PC-3 (cell line): ENCODE measurements around the gene TEX14. TPM values are rescaled to one million over a fixed set of nuclear protein-coding genes. Genes with fewer than 3 reads are reported as not detected.
"Not testable (repeated sequence)": the region's sequence is repeated elsewhere in the genome, so short reads cannot be mapped to it uniquely, and the experiment has no call there.

Experiments
- ATAC-seq: fragments of 200-7000 bp; cut with Tn5 transposase; 2 replicates; pipeline ENCODE4 v1.9.1; 2020; ENCODE audit warnings: mild to moderate bottlenecking, moderate library complexity
- BruUV-seq: library from RNA; stranded (reverse); fragments of 400-500 nt; replicated peaks from 2 replicates; lab custom pipeline; 2021; lab: Mats Ljungman, UMichigan
- CTCF ChIA-PET: fragments of 300-600 bp; sonication (Branson Sonifier 250); formaldehyde crosslinking; loops from one replicate; lab custom pipeline; 2022; ENCODE audit warnings: antibody characterized with exemption; lab: Charles Lee
- POLR2A ChIA-PET: fragments of 300-600 bp; sonication (Branson Sonifier 250); formaldehyde crosslinking; loops from one replicate; lab custom pipeline; 2022; ENCODE audit warnings: antibody characterized with exemption; ENCODE audit not compliant: unreplicated experiment; lab: Charles Lee
- DNase-seq: peaks from one replicate; pipeline ENCODE4 v3.0.0-alpha.2; 2015
- H2AFZ ChIP-seq: fragments of 300-600 bp; sonication (generic); 2 replicates; pipeline ENCODE4 v1.6.0; 2016; ENCODE audit warnings: antibody characterized with exemption, low read length
- H3F3A ChIP-seq: fragments of 300-600 bp; sonication (generic); one replicate; pipeline ENCODE4 v1.6.0; 2017; ENCODE audit warnings: antibody characterized with exemption, low read length, control low read depth, mild to moderate bottlenecking; ENCODE audit not compliant: unreplicated experiment
- H3K27ac ChIP-seq: fragments of 300-600 bp; sonication (generic); 2 replicates; pipeline ENCODE4 v1.5.1; 2016; ENCODE audit warnings: mild to moderate bottlenecking, low read length
- H3K27me3 ChIP-seq: fragments of 300-600 bp; sonication (generic); 2 replicates; pipeline ENCODE4 v1.6.1; 2016; ENCODE audit warnings: low read length, mixed read lengths
- H3K36me3 ChIP-seq: fragments of 300-600 bp; sonication (generic); 2 replicates; pipeline ENCODE4 v1.6.1; 2016; ENCODE audit warnings: low read depth, mixed run types, low read length, mixed read lengths
- H3K4me1 ChIP-seq: fragments of 300-600 bp; sonication (generic); 2 replicates; pipeline ENCODE4 v1.5.1; 2016; ENCODE audit warnings: low read length; ENCODE audit not compliant: insufficient read depth
- H3K4me2 ChIP-seq: fragments of 300-600 bp; sonication (generic); 2 replicates; pipeline ENCODE4 v1.6.0; 2016; ENCODE audit warnings: low read length
- H3K4me3 ChIP-seq: fragments of 300-600 bp; sonication (generic); 2 replicates; pipeline ENCODE4 v1.5.1; 2016; ENCODE audit warnings: mild to moderate bottlenecking, low read length, mixed read lengths
- H3K79me2 ChIP-seq: fragments of 300-600 bp; sonication (generic); 2 replicates; pipeline ENCODE4 v1.6.1; 2017; ENCODE audit warnings: low read length, mixed read lengths
- H3K9ac ChIP-seq: fragments of 300-600 bp; sonication (generic); 2 replicates; pipeline ENCODE4 v1.6.0; 2016; ENCODE audit warnings: mild to moderate bottlenecking, low read length
- H3K9me2 ChIP-seq: fragments of 300-600 bp; sonication (generic); replicated peaks from 2 replicates; pipeline ENCODE4 v1.6.1; 2016; ENCODE audit warnings: mixed run types, low read length, mixed read lengths
- H3K9me3 ChIP-seq: fragments of 300-600 bp; sonication (generic); 2 replicates; pipeline ENCODE4 v1.6.1; 2016; ENCODE audit warnings: low read length, mixed read lengths
- H4K20me1 ChIP-seq: fragments of 300-600 bp; sonication (generic); 2 replicates; pipeline ENCODE4 v1.6.1; 2016; ENCODE audit warnings: low read length, mixed read lengths
- EZH2 ChIP-seq: fragments of 300-600 bp; sonication (generic); IDR thresholded peaks from one replicate; pipeline ENCODE4 v1.6.1; 2017; ENCODE audit warnings: antibody characterized with exemption, mild to moderate bottlenecking, low read length; ENCODE audit not compliant: unreplicated experiment
- EZH2phosphoT487 ChIP-seq: fragments of 300-600 bp; sonication (generic); IDR thresholded peaks from 2 replicates; pipeline ENCODE4 v1.6.1; 2018; ENCODE audit warnings: mild to moderate bottlenecking, antibody characterized with exemption, low read length, borderline replicate concordance
- intact Hi-C: fragments of 100-400 bp; cut with micrococcal nuclease; formaldehyde crosslinking; loops from 2 replicates; pipeline ENCODE4 v1.9.0; 2023
- total RNA-seq: library from RNA; depleted of rRNA; stranded (reverse); fragments of >200 nt; gene quantifications from 2 replicates; pipeline ENCODE4 v1.2.3, GENCODE V29; 2014
- TF ChIP-seq, protein P1 (sequence below): fragments of 300-600 bp; sonication (generic); conservative IDR thresholded peaks from 2 replicates; pipeline ENCODE4 v1.5.1; 2017; ENCODE audit warnings: antibody characterized with exemption, low read depth, mild to moderate bottlenecking, low read length

TEX14 gene
- total RNA-seq, 1 experiment from 2014 or later: 0.29 TPM

DNA sequence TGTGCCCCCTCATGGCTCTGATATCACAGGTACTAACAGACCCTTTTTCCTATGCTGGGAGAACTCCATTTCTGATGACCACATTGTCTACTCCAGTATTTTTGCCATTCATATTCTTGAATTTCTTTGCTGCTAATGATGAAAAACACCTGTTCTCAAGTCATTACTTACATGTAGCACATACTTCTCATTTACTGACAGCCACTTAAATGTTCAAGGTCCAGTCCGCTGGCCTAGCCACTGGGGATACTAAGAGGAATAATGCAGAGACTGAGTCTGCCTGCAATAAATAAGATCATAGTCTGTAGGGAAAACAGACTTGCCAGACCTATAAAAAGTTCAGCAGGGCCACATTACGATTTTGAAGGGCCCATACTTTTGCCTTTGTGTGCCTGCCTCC is 27.5 kb downstream of the TEX14 start:
- Histone ChIP-seq H3F3A (peaks cover 10% of the 10 kb centered on the region), H3K9me3 (no peaks in the 10 kb centered on the region), H3K27ac (no peak overlapping the region), H3K4me1 (peaks cover 41% of the 10 kb centered on the region), H3K4me2 (no peak overlapping the region), H3K79me2 (no peaks in the 10 kb centered on the region), H2AFZ (no peak overlapping the region), H3K4me3 (no peak overlapping the region), H3K9ac (no peak overlapping the region), H3K27me3 (no peaks in the 10 kb centered on the region), H3K9me2 (no peaks in the 10 kb centered on the region), H4K20me1 (no peaks in the 10 kb centered on the region), H3K36me3 (no peaks in the 10 kb centered on the region)
- CTCF ChIA-PET: no interaction called here
- no peak for DNase-seq
- no TSS peak for BruUV-seq
- TF ChIP-seq EZH2 (no peak), EZH2phosphoT487 (no peak)
- TF ChIP-seq, protein P1, sequence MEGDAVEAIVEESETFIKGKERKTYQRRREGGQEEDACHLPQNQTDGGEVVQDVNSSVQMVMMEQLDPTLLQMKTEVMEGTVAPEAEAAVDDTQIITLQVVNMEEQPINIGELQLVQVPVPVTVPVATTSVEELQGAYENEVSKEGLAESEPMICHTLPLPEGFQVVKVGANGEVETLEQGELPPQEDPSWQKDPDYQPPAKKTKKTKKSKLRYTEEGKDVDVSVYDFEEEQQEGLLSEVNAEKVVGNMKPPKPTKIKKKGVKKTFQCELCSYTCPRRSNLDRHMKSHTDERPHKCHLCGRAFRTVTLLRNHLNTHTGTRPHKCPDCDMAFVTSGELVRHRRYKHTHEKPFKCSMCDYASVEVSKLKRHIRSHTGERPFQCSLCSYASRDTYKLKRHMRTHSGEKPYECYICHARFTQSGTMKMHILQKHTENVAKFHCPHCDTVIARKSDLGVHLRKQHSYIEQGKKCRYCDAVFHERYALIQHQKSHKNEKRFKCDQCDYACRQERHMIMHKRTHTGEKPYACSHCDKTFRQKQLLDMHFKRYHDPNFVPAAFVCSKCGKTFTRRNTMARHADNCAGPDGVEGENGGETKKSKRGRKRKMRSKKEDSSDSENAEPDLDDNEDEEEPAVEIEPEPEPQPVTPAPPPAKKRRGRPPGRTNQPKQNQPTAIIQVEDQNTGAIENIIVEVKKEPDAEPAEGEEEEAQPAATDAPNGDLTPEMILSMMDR: no peak
- ATAC-seq: no peak
- POLR2A ChIA-PET: no interaction called here
- intact Hi-C loops: no loop called here

DNA sequence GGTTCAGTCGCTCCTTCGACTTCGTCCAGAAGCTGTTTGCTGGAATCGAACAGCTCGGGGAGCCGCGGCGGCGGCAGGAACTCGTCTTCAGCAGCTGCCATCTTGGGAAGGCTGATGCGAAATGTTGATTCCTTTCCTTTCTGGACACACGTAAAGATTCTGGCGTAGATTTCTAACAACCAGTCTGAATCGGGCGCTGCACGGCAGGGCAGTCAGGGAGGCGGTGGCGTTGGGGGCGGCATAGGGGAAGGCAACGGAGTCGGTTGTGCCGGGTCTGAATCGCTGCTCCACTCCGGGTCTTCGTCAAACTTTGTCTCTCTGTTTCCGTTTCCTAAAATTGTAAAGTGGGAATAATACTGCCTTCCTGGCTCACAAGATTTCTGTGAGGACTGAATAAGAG is 30.3 kb downstream of the TEX14 start:
- Histone ChIP-seq H3K27ac (no peak overlapping the region), H3K27me3 (no peaks in the 10 kb centered on the region), H3K9me3 (no peaks in the 10 kb centered on the region), H4K20me1 (no peaks in the 10 kb centered on the region), H3F3A (peaks cover 10% of the 10 kb centered on the region), H3K9ac (no peak overlapping the region), H3K4me1 (peaks cover 21% of the 10 kb centered on the region), H2AFZ (no peak overlapping the region), H3K4me3 (no peak overlapping the region), H3K79me2 (no peaks in the 10 kb centered on the region), H3K36me3 (no peaks in the 10 kb centered on the region), H3K4me2 (no peak overlapping the region), H3K9me2 (no peaks in the 10 kb centered on the region)
- CTCF ChIA-PET: no interaction called here
- intact Hi-C loops: no loop called here
- ATAC-seq: no peak
- POLR2A ChIA-PET: no interaction called here
- BruUV-seq: no TSS peak
- DNase-seq: no peak
- no peak for TF ChIP-seq EZH2phosphoT487
- TF ChIP-seq, protein P1: no peak
- no peak for TF ChIP-seq EZH2

DNA sequence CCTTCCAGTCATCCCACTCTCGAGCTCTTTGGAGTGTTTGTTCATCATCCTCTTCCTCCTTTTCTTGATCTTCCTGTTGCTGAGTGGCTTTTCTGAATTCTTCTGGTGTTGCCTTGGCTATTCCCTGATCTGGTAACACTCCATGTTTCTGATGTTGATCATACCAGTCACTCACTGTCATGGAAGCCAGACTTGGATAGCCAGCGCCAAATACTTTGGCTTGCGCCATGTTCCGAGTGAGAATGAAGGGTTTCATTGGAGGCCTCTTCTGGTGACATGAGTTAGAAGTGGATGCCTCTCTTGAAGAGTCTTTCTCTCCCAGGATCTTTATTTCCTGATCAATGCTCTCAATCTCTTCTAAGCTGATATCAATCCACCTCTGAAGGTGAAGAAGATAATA is 31.2 kb downstream of the TEX14 start:
- TF ChIP-seq, protein P1: no peak
- no peaks in the 10 kb centered on the region for H3K9me3 ChIP-seq
- no peaks in the 10 kb centered on the region for H4K20me1 ChIP-seq
- H3K4me2 ChIP-seq: no peak overlapping the region
- no peak for ATAC-seq
- H3K79me2 ChIP-seq: no peaks in the 10 kb centered on the region
- no TSS peak for BruUV-seq
- no peak overlapping the region for H3K9ac ChIP-seq
- no peaks in the 10 kb centered on the region for H3K36me3 ChIP-seq
- no peak for DNase-seq
- no peak overlapping the region for H2AFZ ChIP-seq
- intact Hi-C loops: no loop called here
- H3K9me2 ChIP-seq: no peaks in the 10 kb centered on the region
- no peak overlapping the region for H3K4me3 ChIP-seq
- H3K4me1 ChIP-seq: peaks cover 13% of the 10 kb centered on the region; the same call in 1 of the 2 replicates
- peaks cover 6% of the 10 kb centered on the region for H3F3A ChIP-seq
- ChIA-PET CTCF (no interaction called here), POLR2A (interaction anchor here (0.6 to 0.7 kb wide), 2 partner anchors 18 to 29 kb away, joined by 3 to 5 read pairs; no protein-coding TSS in a partner anchor)
- no peaks in the 10 kb centered on the region for H3K27me3 ChIP-seq
- H3K27ac ChIP-seq: no peak overlapping the region

DNA sequence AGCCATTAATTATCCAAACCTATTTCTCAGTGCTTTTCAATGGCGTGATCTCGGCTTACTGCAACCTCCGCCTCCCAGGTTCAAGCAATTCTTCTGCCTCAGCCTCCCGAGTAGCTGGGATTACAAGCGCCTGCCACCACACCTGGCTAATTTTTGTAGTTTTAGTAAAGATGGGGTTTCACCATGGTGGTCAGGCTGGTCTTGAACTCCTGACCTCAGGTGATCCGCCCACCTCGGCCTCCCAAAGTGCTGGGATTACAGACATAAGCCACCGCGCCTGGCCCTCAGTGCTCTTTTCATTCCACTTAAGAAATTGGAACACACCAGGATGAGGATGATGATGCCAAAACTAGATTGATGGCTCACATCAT is 32.1 kb downstream of the TEX14 start:
- peak overlapping the region; percentile 75 for H3K4me2 ChIP-seq
- H3K9me3 ChIP-seq, H3K9me2 ChIP-seq, H3K27me3 ChIP-seq, H3K36me3 ChIP-seq, CTCF ChIA-PET, H3K4me1 ChIP-seq, H3K79me2 ChIP-seq, DNase-seq, H4K20me1 ChIP-seq, ATAC-seq, H3F3A ChIP-seq: not testable (repeated sequence)
- intact Hi-C loops: loop anchor here (1.0 kb wide), 4 partner anchors 8 to 141 kb away; no protein-coding TSS in a partner anchor
- peak overlapping the region; percentile 73 for H2AFZ ChIP-seq
- H3K4me3 ChIP-seq: peak overlapping the region; percentile 56
- H3K9ac ChIP-seq: peak overlapping the region; percentile 81
- BruUV-seq: TSS peak; percentile 88
- POLR2A ChIA-PET: interaction anchor here (0.5 to 0.8 kb wide), 2 partner anchors 37 to 56 kb away, joined by 3 to 8 read pairs; no protein-coding TSS in a partner anchor
- H3K27ac ChIP-seq: peak overlapping the region; percentile 89; the same call in 1 of the 2 replicates
